Ascending aorta (tissue), 2 donors: ENCODE data around the gene YPEL4. TPM values are rescaled to one million over a fixed set of nuclear protein-coding genes. Genes with fewer than 3 reads are reported as not detected.

ENCODE experiments used
- DNase-seq, 2 donors: peaks; one replicate each; pipeline ENCODE4 v3.0.0-alpha.2; 2019; ENCODE audit warnings: low spot score in 2 of 2
- H3K27ac ChIP-seq, 2 donors: fragments of 200-600 bp; sonication (generic); one replicate each; pipeline ENCODE4 v1.5.1; 2016 to 2017; ENCODE audit warnings: mild to moderate bottlenecking in 1 of 2
- H3K27me3 ChIP-seq: fragments of 200-600 bp; sonication (generic); one replicate; pipeline ENCODE4 v1.5.1; 2017
- H3K36me3 ChIP-seq, 2 donors: fragments of 200-600 bp; sonication (generic); one replicate each; pipeline ENCODE4 v1.5.1; 2016
- H3K4me1 ChIP-seq, 2 donors: fragments of 200-600 bp; sonication (generic); one replicate each; pipeline ENCODE4 v1.5.1; 2016 to 2017; ENCODE audit warnings: mild to moderate bottlenecking in 1 of 2
- H3K4me3 ChIP-seq, 2 donors: fragments of 200-600 bp; sonication (generic); one replicate each; pipeline ENCODE4 v1.5.1; 2016 to 2017; ENCODE audit warnings: mild to moderate bottlenecking in 1 of 2
- H3K9me3 ChIP-seq, 2 donors: fragments of 200-600 bp; sonication (generic); one replicate each; pipeline ENCODE4 v1.5.1; 2016
- CTCF ChIP-seq, 3 experiments: fragments of 200-600 bp in 2 of 3; fragments of 450-650 bp in 1 of 3; sonication (generic) in 2 of 3; IDR thresholded peaks; one replicate each; pipeline ENCODE4 v1.5.1; 2016 to 2019; ENCODE audit warnings: antibody characterized with exemption in 3 of 3, mild to moderate bottlenecking in 1 of 3, moderate library complexity in 1 of 3
- intact Hi-C: fragments of 100-400 bp; cut with DNase I; formaldehyde crosslinking; loops from one replicate; pipeline ENCODE4 v1.15.1; 2023
- total RNA-seq: library from RNA; depleted of rRNA; stranded (reverse); fragments of >200 nt; gene quantifications from one replicate; pipeline ENCODE4 v1.1.0, GENCODE V29; 2016

Gene YPEL4
- total RNA-seq, 1 donor from 2014 or later = not detected

- no peak for TF ChIP-seq CTCF (IDR thresholded peaks at IDR 0.05)
- no peaks in the 10 kb centered on the region for H3K9me3 ChIP-seq
- no peak for DNase-seq
- no peak overlapping the region for H3K4me3 ChIP-seq
- no peaks in the 10 kb centered on the region for H3K36me3 ChIP-seq
- H3K27ac ChIP-seq = peak overlapping the region; percentile 43 to 72
- H3K27me3 ChIP-seq = peaks cover 6% of the 10 kb centered on the region
- intact Hi-C loops = loop anchor here (1.0 to 5.0 kb wide), 2 partner anchors 77 to 308 kb away; partner anchors contain the start of genes P2RX3 and SSRP1
- H3K4me1 ChIP-seq = peaks cover 3 to 49% of the 10 kb centered on the region in 2 donors
Measured at GRCh38 chr11:57645689-57646085, 4.0 kb downstream of the YPEL4 start.

GRCh38 chr11:57644748-57645688, 4.7 kb downstream of the YPEL4 start:
- peaks cover 6% of the 10 kb centered on the region for H3K27me3 ChIP-seq
- H3K36me3 ChIP-seq = no peaks in the 10 kb centered on the region
- intact Hi-C loops = loop anchor here (1.0 to 5.0 kb wide), 2 partner anchors 77 to 308 kb away; partner anchors contain the start of genes P2RX3 and SSRP1
- H3K27ac ChIP-seq = peak overlapping the region; percentile 43 to 72
- DNase-seq = peak; percentile 46 to 92
- TF ChIP-seq CTCF (IDR thresholded peaks at IDR 0.05) = peak; percentile 77 to 93 (median 87)
- no peaks in the 10 kb centered on the region for H3K9me3 ChIP-seq
- peaks cover 3 to 55% of the 10 kb centered on the region in 2 donors for H3K4me1 ChIP-seq
- peak overlapping the region in 1 of 2 donors; percentile 33 for H3K4me3 ChIP-seq

DNA sequence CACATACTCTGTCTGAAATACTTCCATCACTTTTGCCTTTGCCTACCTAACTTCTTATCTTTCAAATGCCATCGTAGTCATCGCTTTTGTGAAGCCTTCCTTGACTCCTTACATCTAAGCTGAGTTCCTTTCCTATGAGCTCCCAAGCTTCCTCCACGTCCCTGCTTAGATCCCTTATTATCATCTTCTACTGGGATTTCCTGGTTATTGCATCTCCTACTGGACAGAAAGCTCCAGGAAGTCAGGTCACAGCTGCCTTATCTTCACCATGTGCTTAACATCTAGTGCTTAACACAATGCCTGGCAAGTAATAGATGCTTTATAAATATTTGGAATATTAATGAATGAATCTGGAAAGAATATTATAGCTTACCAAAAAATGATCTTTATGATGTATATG, 5.9 kb downstream of the YPEL4 start:
- Histone ChIP-seq H3K27ac (no peak overlapping the region), H3K4me3 (no peak overlapping the region), H3K27me3 (peaks cover 5% of the 10 kb centered on the region), H3K36me3 (no peaks in the 10 kb centered on the region), H3K9me3 (no peaks in the 10 kb centered on the region), H3K4me1 (peaks cover 6 to 57% of the 10 kb centered on the region in 2 donors)
- no peak for TF ChIP-seq CTCF (IDR thresholded peaks at IDR 0.05)
- DNase-seq = no peak
- intact Hi-C loops = no loop called here

GRCh38 chr11:57641011-57641807, 8.5 kb downstream of the YPEL4 start:
- Histone ChIP-seq H3K27me3 (no peaks in the 10 kb centered on the region), H3K27ac (no peak overlapping the region), H3K36me3 (no peaks in the 10 kb centered on the region), H3K4me3 (no peak overlapping the region), H3K4me1 (peaks cover 3 to 44% of the 10 kb centered on the region in 2 donors), H3K9me3 (no peaks in the 10 kb centered on the region)
- intact Hi-C loops = loop anchor here (1.0 kb wide), 1 partner anchor 73 kb away; no protein-coding TSS in a partner anchor
- TF ChIP-seq CTCF (IDR thresholded peaks at IDR 0.05) = peak in 2 of 3 experiments; percentile 28 to 47
- no peak for DNase-seq

DNA sequence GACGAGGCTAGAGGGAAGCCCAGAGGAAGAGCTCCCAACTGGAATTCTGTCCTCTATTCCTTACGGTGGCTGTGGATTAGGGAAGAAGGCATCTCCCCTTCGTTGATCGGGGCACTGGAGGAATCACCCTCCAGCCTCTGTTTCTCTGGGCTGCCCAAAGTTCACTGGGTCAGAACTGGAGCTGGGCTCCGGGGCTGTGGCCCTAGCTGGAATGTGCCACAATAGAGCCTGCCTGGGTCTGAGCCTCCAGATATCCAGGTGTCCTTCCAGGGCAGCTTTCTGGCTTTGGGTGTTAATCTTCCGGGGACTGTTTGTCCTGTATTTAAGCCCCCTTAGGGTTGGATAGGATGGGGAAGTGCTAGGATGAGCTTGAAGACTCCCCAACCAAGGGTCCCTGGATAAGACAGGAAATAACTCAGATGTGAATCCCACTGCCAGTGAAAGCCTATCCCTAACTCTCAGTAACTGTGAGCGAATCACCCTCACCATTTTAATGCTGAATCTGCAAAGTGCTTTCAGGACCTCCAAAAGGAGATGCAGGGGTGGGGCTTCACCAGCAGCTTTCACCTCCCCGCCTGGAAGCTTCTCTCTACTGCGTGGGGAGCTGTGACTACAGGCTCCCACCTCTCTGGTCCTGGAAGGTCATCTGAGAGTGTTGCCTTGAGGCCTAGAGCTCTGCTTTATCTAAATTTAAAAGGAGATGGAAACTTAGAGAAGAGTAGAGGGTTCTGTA, 9.5 kb downstream of the YPEL4 start:
- DNase-seq = no peak
- no peaks in the 10 kb centered on the region for H3K9me3 ChIP-seq
- TF ChIP-seq CTCF (IDR thresholded peaks at IDR 0.05) = no peak
- no peaks in the 10 kb centered on the region for H3K36me3 ChIP-seq
- H3K4me3 ChIP-seq = peak overlapping the region in 1 of 2 donors; percentile 86
- no peaks in the 10 kb centered on the region for H3K27me3 ChIP-seq
- intact Hi-C loops = no loop called here
- H3K4me1 ChIP-seq = peaks cover 3 to 36% of the 10 kb centered on the region in 2 donors
- no peak overlapping the region for H3K27ac ChIP-seq
